Smooth muscle cell of bladder (primary cell): ENCODE data around the gene MTAP. TPM values are rescaled to one million over a fixed set of nuclear protein-coding genes. Genes with fewer than 3 reads are reported as not detected.

Experiments used
- total RNA-seq: library from RNA; depleted of rRNA; stranded (reverse); fragments of >200 nt; gene quantifications from 2 replicates; pipeline ENCODE4 v1.2.3, GENCODE V29; 2014

MTAP gene
- total RNA-seq, result 16.8 and 23.1 TPM in 2 replicates

DNA sequence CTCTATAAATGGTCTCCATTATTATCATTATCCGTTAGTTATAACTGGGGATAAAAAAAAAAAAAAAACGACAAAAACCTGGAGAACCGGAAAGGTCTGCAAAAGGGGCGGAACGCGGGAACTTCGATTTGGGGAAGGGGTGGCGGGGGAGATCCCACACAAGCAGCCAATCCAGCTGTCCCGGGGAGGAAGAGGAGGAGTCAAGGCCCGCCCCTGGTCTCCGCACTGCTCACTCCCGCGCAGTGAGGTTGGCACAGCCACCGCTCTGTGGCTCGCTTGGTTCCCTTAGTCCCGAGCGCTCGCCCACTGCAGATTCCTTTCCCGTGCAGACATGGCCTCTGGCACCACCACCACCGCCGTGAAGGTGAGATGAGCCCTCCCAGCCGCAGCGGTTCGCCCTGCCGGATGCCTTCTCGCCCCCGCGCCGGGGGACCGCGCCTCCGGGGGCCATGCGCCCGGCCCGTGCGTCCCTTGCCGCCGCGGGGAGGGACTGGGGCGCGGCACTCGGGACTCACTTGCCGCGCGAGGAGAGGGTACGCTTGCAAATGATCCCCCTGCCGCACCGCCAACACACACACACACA, at the start of gene MTAP:
TSS of gene MTAP (plus strand) at position 219 of the 583 bp plus-strand sequence. CDS start at position 332, 113 bp downstream.

Other genes with a start within 250 kb of the MTAP start
- gene CDKN2A, start 191.8 kb downstream of the MTAP start, total RNA-seq, result 9.5 and 10.1 TPM in 2 replicates
- gene CDKN2B-AS1, start 192.2 kb downstream of the MTAP start, total RNA-seq, result 3.6 and 4.8 TPM in 2 replicates
- gene CDKN2B, start 206.7 kb downstream of the MTAP start, total RNA-seq, result 18.5 and 37.2 TPM in 2 replicates